DMS153 treated with DMSO at 0.1 percent for 48 hours (cell line): ENCODE data around the gene SFTPA2.
"Not testable (repeated sequence)": the region's sequence is repeated elsewhere in the genome, so short reads cannot be mapped to it uniquely, and the experiment has no call there.

Source experiments
- DNase-seq: peaks from one replicate; lab custom pipeline; 2025; ENCODE audit not compliant: unreplicated experiment; lab: John Stamatoyannopoulos, UW

SFTPA2 gene

DNA sequence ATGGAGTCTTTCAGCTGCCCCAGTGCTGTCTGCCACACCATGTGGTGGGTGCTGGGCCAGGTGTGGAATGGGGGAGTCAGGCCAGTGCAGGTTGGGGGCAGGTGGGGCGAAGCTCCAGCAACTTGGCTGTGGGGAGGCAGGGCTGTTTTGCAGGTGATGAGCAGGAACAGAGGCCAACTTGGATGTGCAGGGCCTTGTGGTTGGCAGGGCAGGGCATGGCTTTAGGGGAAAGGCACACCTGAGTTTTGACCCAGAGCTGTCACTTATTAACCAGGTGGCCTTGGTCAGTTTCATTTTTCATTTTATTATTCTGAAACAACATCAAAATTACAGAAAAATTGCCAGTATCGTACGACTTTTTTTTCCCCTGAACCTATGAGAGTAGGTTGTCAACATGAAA lies 1.1 kb upstream of the SFTPA2 start:
- DNase-seq = no peak

DNA sequence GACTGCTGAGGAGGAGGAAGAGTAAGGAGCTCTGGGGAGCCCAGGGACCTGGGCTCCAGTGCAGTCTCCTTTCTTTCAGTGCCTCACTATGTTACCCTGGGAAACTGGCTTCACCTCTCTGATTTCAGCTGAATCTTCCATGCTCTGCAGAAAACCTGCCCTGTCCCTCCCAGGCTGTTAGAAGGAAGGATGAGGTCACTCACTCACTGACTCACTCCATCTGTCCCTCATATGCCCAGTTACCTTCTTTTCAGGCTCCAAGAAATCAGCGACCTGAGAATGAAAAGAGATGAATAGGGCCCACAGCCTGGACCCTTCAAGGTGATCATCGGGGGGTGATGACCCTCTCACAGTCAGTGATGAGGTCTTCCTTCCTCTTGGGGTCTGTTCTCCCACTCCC lies 481 bp downstream of the SFTPA2 start:
- DNase-seq = no peak

DNA sequence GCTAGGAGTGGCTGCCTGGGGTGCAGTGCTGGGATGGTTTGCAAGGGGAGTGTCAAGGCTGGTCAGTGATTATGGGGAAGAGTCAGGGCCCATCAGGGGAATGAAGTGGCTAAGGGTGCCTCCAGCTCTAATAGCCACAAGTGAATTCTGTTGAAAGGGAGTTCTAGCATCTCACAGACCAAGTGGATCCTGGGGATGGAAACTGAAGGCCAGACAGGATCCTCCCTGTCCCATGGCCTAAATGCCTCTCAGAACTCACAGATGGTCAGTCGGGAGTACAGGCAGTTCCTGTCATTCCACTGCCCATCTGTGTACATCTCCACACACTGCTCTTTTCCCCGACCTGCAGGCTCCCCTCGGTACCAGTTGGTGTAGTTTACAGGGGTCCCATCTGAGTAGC lies 3.2 kb downstream of the SFTPA2 start:
- not testable (repeated sequence) for DNase-seq

DNA sequence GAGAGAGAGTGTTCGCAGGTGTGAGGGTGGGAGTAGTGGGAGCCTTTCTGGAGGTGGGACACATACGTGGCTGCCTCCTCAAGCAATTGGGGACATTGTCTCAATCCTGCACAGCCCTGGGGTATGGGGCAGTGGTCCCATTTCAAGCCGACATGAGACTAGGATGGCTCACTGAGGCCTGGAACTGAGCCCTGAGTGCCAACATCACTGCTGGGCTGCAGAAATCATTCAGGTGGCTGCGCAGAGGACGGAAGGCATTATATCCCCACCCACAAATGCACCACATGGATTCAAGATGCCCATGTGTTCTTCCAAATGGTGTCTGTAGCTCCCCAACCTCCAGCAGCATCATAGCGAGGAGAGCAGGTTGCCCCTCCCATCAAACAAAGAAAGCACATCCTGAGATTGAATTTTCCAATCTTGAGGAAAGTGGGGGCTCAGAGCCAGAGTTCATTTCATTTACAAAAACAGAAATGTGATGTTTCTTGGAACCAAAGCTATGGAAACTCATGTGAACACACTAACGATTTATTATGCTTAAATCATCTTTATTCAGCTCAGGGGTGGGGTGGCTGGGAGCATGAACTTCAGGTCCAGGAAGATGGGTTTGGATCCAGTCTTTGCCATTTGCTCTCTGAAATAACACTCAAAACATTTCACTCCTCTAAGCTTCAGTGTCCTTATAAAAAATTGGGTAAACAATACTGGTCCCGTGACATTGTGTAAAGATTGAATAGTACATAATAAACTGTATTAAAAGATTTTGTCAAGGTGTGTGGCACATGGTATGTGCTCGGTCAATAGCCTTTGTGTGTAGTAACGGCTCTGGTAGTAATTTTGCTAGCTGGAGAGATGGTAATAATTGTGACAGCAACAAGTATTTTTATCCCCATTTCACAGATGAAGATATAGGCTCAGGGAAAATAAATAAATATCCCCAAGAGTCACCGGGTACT lies 4.6 kb downstream of the SFTPA2 start:
- DNase-seq = no peak

DNA sequence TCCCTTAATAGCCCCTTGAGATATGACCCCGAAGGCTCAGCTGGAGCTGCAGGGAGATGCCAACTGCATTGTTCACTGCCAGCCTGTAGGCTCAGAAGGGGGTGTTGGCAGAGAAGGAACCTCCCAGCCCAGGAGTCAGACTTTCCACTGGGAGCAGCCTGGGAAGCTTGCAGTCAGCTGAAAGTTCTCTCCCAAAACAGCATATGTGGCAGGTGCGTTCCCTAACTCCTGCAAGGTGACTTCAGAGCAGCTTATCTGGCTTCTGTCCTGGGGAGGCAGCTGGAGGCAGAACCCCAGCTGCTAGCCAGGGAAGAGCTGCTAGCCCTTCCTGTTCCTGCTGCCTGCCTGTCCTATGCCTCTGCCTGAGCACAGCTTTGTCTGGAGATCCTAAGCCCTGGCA lies 8.1 kb downstream of the SFTPA2 start:
- DNase-seq = no peak

DNA sequence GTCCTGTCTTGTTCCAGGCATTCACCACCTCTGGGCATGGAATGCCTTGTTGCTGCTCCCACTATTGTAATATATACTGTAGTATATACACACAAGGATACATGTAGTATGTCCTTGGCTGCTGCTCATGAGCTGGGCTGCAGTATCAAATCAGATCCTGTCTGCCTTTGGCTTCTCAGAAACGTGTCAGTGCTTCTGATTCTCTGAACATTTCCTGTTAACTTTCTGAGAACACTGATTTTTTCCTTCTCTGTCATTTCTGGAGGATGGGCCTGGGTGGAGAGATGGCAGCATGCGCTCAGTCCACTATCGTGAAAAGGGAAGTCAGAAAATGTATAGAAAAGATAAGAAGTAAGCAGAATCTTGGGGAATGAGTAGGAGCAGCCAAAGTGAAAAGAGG lies 12.2 kb downstream of the SFTPA2 start:
- DNase-seq = no peak

DNA sequence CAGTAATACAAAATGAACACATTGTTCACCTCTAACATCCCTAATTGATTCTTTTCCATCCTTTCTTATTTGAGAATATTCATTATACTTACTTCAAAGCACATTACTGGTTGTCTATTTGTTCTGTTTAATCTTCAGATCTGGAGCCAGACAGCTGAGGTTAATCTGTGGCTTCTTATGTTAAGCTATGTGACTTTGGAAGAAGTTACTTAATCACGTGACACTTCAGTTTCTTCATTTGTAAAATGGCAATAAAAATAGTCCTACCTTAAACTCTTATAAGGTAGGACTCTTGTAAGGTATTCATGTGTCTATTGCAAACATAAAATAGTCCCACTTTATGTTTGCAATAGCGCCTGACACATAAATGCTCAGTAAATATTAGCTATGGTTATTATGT lies 13.1 kb downstream of the SFTPA2 start:
- not testable (repeated sequence) for DNase-seq

DNA sequence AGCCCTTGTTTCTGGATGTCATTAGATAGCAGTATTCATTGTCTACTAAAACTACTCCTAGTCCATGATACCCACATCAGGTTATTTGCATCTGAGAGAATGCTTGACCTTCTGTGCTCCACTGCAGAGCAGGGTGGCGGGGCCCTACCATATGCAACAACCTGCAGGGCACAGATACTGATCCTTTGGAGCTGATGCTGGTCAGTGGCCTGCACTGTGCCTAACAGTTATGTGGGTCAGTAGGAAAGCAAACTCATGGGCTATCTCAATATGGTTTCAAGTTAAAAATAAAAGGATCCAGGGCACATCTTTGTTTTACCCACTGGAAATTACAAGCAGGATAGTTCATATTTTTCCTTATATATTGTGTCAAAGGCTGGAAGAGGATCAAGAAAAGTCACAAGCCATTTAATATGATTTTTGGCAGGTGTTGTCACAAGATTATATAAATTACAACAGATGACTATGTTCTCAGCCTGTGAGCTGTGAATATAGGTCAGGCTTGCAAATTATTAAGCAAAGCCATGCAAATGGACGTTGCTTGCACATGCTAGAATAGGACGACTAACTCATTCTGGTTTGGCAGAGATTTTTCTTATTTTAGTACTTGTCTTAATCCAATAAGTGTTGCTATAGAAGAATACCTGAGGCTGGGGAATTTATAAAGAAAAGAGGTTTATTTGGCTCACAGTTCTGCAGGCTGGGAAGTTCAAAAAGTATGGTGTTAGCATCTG lies 15.1 kb downstream of the SFTPA2 start:
- DNase-seq = not testable (repeated sequence)

DNA sequence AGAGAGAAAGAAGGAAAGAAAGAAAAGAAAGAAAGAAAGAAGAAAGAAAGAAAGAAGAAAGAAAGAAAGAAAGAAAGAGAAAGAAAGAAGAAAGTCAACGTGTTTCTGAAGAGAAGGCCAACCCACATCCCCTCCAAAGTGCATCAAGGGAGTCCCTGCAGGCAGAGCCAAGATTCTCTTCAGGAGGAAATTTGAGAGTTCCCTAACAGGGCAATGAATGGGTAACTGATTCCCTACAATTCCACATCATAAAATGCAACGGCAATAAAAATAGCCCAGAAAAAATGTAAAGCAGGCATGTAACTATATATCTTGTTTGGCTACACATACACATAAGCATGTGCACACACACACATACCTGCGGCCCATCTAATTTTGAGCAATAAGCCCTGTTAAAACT lies 15.8 kb downstream of the SFTPA2 start:
- not testable (repeated sequence) for DNase-seq

DNA sequence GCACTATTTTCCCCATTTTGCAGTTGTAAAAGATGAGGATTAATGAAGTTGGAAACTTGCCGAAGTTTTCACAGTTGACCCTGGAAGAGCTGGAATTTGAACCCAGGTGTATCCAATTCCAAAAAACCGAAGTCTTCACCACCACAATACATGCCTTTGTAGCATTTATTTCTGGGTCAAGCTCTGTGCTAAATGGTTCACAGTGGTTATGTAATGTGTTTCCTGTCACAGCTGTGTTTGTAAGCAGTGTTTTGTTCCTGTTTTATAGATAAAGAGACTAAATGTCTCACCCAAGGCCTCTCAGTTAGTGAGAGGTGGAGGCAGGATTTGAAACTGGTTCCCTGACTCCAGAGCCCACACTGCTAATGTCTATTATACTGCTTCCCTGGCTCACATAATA lies 17.6 kb downstream of the SFTPA2 start:
- DNase-seq = no peak

DNA sequence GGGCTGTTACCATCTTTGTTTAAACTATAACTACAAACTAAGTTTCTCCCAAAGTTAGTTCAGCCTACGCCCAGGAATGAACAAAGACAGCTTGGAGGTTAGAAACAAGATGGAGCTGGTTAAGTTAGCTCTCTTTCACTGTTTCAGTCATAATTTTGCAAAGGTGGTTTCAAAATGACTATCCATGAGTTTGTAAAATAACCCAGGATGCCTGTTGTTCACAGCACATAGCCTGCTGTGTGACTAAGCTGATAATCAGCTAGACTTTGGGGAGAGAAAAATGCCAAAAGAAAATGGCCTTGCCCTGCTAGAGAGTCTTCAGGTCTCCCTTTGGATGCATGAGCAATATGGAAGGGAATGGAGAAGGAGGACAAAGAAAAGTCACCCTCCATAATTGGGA lies 19.3 kb downstream of the SFTPA2 start:
- not testable (repeated sequence) for DNase-seq

DNA sequence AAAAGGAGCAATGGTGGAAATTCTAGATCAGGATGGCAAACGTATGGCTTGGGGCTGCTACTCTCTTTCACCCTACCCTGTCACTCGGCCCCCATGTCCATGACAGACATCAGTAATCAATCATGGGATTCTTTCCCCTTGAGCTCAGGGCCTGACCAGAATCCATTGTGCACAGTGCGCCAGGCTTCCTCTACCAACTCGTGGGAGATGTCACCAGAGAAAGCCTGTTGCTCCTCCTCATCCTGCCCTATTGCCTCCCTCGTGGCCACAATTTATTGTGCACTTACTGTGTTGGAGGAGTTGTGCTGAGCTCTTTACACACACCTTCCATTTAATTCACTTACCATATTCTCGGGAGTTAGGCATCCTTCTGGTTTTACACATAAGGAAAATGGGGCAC lies 21.9 kb downstream of the SFTPA2 start:
- DNase-seq = not testable (repeated sequence)

DNA sequence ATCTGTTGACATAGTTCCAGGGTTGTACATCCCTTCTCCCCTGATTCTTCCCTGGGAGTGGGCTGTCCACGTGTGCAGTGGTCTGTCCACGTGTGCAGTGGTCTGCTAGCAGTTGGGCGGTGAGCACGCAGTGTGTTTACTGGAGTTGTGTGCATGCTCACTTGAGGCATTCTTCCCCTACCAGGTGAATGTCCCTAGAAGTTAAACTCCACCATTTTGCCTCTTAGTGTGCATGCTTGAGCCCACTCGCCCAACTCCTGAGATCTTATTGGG lies 26.4 kb downstream of the SFTPA2 start:
- not testable (repeated sequence) for DNase-seq

DNA sequence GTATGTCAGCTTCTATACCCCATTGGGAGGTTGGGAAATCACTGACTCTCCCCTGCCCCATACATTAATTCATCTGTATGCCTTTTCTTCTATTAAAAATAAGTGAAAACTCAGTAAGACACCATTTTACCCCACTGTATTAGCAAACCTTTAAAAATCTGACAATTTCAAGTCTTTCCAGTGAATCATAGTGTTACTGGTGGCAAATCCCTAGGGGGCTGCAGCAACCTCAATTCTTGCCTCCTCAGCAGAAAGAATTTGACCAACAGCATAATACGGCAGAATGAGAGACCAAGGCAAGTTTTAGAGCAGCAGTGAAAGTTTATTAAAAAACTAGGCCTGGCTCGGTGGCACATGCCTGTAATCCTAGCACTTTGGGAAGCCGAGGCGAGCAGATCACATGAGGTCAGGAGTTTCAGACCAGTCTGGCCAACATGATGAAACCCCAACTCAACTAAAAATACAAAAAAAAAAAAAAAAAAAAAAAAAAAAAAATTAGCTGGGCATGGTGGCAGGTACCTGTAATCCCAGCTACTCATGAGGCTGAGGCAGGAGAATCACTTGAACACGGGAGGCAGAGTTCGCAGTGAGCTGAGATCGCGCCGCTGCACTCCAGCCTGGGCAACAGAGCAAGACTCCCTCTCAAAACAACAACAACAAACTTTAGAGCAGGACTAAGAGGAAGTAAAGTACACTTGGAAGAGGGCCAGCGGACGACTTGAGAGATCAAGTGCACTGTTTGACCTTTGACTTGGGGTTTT lies 26.9 kb downstream of the SFTPA2 start:
- DNase-seq = not testable (repeated sequence)

DNA sequence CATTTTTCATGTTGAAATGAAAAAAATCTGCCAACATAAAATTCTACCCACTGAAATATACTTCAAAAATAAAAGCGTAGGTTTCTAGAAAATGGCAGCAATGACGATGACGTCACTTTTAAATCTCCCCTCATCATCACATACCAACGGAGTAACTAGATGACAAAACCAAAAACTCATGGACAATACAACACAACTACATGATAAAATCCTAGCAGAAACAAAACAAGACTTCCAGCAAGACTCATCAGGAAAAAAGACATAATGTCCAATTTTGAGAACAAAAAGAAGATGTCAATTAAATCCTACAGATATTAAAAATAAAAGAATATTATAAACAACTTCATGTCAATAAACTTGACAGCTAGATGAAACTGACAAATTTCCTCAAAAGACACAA lies 31.9 kb downstream of the SFTPA2 start:
- DNase-seq = not testable (repeated sequence)

DNA sequence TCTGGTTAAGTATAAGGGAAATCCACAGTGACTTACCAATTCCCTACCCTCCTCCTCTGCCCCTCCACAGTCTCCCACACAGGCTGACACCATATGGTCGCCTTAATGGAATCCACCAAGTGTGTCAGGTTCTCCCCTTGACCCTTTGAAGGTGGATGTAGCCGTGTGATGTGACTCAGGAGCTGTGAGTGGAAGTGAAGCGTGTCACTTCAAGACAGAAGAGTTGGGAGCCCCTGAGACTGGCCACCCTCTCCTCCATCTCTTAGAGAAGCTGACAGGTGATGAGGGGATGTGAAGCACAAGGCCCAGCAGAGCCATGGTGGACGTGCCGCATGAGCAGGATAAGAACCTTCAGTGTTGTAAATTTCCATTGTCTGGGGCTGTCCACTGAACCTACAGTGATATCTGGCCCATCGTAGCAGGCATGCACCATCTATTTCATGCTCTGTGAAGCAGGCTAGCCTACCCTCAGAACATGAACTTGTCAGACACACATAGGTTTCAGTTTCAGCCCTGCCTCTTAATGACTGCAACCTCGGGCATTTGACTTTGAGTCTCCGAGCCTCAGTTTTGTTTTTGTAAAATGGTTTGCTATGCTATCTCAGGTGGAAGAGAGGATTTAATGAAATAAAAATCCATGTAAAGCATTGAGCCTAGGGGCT lies 35.0 kb downstream of the SFTPA2 start:
- DNase-seq = not testable (repeated sequence)

DNA sequence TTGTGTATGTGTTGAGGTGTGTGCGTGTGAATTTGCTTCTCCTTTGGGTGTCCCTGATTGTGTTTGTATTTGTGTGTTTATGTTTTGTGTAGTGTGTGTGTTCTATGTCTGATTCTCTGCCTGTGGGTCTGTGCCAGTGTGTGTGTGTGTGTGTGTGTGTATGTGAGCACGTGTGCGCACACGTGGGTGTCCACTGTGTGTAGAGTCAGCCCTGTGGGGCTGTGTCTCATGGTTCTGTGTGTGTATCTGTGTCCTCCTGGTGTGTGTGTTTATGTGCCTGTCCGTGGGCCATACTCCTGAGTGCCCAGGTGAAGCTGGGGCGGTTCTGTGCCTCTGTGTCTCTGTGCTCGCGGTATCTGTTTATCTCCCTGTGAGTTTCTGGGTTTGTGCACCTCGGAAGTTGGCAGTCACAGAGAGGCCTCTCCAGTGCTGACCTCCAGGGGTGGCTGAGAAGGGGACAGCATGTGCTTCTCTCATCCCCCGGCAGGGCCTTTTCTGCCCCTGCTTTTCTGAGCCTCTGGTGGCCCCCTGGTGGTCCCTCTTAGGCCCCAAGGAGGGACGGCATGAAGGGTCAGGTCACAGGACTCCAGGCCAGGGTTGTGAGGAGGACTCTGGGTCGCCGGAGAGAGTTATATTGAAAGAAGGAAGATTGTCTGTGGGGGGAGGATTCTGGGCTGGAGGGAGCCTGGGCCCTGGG lies 36.9 kb downstream of the SFTPA2 start:
- DNase-seq = not testable (repeated sequence)

DNA sequence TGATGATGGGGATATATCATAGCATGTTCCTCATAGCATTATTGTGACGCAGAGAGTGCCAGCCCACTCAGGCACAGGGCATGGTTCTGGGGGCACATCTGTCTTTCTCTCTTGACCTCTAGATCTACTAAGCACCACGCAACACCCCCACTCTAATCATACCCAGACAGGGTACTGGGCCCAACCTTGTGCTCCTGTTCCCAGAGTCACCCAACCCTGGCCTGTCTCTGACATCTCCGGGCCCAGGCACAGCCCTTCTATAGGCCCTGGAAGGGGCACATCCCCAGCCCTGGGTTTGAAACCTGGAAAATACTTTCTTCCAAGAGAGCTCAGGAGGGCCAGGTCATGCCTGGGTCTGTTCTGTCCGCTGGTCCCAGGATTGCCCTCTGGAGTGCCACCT lies 37.7 kb downstream of the SFTPA2 start:
- not testable (repeated sequence) for DNase-seq

DNA sequence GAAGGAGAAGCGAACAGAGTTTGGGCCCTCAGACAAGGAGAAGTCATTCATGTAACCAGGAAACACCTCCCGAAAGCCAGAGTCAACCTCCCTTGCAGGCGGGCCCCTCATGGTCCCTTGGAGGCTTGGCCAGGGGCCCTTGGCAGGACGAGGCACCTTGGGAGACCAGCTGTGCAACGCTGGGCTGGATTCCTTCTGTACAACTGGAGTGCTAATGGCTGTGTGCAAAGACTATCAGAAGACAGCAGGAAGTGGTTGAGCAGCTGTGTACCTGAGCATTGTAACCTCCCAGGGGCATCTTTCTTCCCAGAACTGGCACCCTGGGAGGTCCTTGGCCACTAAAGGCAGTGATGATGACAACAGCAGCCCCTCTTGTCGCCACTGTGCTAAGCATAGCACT lies 38.5 kb downstream of the SFTPA2 start:
- not testable (repeated sequence) for DNase-seq

DNA sequence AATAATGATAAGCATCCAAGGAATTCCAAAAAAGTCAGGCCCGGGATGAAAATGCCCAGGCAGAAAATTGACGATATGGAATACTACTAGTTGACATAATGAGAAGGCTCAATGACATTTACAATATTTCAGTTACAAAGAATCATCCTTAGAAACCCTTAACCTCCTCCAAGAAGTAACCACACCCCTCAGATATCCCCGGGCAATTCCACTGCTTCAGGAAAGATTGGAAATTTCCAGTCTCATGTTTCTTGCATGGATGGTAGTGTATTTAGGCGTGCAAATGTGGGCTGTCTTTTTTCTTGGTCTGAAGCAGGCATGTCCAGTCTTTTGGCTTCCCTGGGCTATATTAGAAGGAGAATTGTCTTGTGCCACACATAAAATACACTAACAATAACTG lies 42.6 kb downstream of the SFTPA2 start:
- not testable (repeated sequence) for DNase-seq
